Measurements from ENCODE around the gene HID1.

The HID1 gene

GRCh38 chr17:74904687-74905409 lies 67.7 kb downstream of the HID1 start:
- no peak for DNase-seq (ENCODE audit: low read depth)
- TF ChIP-seq, protein P1, sequence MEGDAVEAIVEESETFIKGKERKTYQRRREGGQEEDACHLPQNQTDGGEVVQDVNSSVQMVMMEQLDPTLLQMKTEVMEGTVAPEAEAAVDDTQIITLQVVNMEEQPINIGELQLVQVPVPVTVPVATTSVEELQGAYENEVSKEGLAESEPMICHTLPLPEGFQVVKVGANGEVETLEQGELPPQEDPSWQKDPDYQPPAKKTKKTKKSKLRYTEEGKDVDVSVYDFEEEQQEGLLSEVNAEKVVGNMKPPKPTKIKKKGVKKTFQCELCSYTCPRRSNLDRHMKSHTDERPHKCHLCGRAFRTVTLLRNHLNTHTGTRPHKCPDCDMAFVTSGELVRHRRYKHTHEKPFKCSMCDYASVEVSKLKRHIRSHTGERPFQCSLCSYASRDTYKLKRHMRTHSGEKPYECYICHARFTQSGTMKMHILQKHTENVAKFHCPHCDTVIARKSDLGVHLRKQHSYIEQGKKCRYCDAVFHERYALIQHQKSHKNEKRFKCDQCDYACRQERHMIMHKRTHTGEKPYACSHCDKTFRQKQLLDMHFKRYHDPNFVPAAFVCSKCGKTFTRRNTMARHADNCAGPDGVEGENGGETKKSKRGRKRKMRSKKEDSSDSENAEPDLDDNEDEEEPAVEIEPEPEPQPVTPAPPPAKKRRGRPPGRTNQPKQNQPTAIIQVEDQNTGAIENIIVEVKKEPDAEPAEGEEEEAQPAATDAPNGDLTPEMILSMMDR (IDR thresholded peaks at IDR 0.05; ENCODE audit: low read depth, low read length) = no peak
- TF ChIP-seq MAX (IDR thresholded peaks at IDR 0.05; ENCODE audit: low read depth, low read length) (no peak), MYC (IDR thresholded peaks at IDR 0.05; ENCODE audit: low read depth, low read length) (no peak), POLR2A (IDR thresholded peaks at IDR 0.05; ENCODE audit: extremely low read depth, insufficient read length) (no peak)
- H3K4me3 ChIP-seq (ENCODE audit: low read depth, low read length) = no peak overlapping the region

- no peak overlapping the region for H3K4me3 ChIP-seq (ENCODE audit: low read depth, low read length)
- no peak for DNase-seq (ENCODE audit: low read depth)
- TF ChIP-seq POLR2A (IDR thresholded peaks at IDR 0.05; ENCODE audit: extremely low read depth, insufficient read length) (no peak), MYC (IDR thresholded peaks at IDR 0.05; ENCODE audit: low read depth, low read length) (no peak), MAX (IDR thresholded peaks at IDR 0.05; ENCODE audit: low read depth, low read length) (no peak)
- TF ChIP-seq, protein P1 (IDR thresholded peaks at IDR 0.05; ENCODE audit: low read depth, low read length) = no peak
Measured at GRCh38 chr17:74903671-74904070, 68.9 kb downstream of the HID1 start.

- H3K4me3 ChIP-seq (ENCODE audit: low read depth, low read length) = no peak overlapping the region
- TF ChIP-seq, protein P1 (IDR thresholded peaks at IDR 0.05; ENCODE audit: low read depth, low read length) = no peak
- TF ChIP-seq MYC (IDR thresholded peaks at IDR 0.05; ENCODE audit: low read depth, low read length) (no peak), POLR2A (IDR thresholded peaks at IDR 0.05; ENCODE audit: extremely low read depth, insufficient read length) (no peak), MAX (IDR thresholded peaks at IDR 0.05; ENCODE audit: low read depth, low read length) (no peak)
- DNase-seq (ENCODE audit: low read depth) = no peak
Measured at GRCh38 chr17:74903034-74903433, 69.5 kb downstream of the HID1 start.

DNA sequence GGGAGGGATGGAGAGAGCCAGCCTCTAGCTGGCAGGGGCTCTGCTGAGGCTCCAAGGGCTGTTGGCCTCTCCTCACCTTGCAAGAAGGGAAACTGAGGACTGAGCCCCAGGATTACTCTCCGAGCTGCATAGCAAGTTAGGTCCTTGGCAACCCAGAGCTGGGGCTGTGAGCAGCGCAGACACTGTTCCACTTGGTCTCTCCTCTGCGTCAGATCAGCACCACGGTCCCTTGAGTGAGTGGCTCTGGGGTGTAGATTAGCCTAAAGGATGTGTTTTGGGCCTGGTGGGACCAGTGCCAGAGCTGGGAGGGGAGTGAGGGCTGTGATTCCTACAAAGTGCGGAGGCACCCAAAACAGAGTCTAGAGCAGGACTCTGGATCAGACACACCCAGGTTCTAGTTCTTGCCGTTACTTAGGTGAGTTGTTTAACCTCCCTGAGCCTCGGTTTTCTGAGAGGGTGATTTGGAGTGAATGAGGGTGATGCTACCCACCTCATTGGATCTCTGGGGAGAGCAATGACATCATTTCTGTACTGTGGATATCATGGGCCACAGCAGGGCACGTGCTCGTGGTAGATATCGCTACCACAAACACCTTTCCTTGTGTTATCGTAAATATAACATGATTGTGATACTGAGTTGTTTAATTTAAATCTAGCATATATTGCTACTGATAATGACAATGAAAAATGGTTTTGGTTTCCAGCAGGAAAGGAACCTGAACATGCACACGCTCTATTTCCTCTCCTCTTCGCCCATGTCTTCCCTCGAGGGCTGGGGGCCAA lies 71.0 kb downstream of the HID1 start:
- no peak for TF ChIP-seq MYC (IDR thresholded peaks at IDR 0.05; ENCODE audit: low read depth, low read length)
- no peak for DNase-seq (ENCODE audit: low read depth)
- no peak overlapping the region for H3K4me3 ChIP-seq (ENCODE audit: low read depth, low read length)
